Skin of body (tissue), 2 donors: ENCODE measurements around the gene PAM. TPM values are rescaled to one million over a fixed set of nuclear protein-coding genes. Genes with fewer than 3 reads are reported as not detected.
"Not testable (repeated sequence)": the region's sequence is repeated elsewhere in the genome, so short reads cannot be mapped to it uniquely, and the experiment has no call there.

Experiments
- DNase-seq: peaks from one replicate; lab custom pipeline; 2025; lab: John Stamatoyannopoulos, UW
- total RNA-seq: library from RNA; depleted of rRNA; stranded (reverse); fragments of >200 nt; gene quantifications from one replicate; pipeline ENCODE4 v1.2.3, GENCODE V29; 2014

Gene PAM
- total RNA-seq, 1 donor from 2014 or later: 77.2 TPM

- not testable (repeated sequence) for DNase-seq
Observed at GRCh38 chr5:102751903-102752376, 3.2 kb upstream of the PAM start.

- DNase-seq: no peak
Observed at GRCh38 chr5:102753889-102754766, 977 bp upstream of the PAM start.

GRCh38 chr5:102755686-102756371, 724 bp downstream of the PAM start:
- DNase-seq: peak; percentile 17

- no peak for DNase-seq
Observed at GRCh38 chr5:102758576-102758975, 3.5 kb downstream of the PAM start.

GRCh38 chr5:102759289-102759688, 4.2 kb downstream of the PAM start:
- no peak for DNase-seq

GRCh38 chr5:102759700-102760099, 4.6 kb downstream of the PAM start:
- no peak for DNase-seq

- DNase-seq: no peak
Observed at GRCh38 chr5:102760815-102761214, 5.7 kb downstream of the PAM start.

GRCh38 chr5:102762095-102762534, 7.0 kb downstream of the PAM start:
- no peak for DNase-seq

- DNase-seq: no peak
Observed at GRCh38 chr5:102762562-102763227, 7.6 kb downstream of the PAM start.

GRCh38 chr5:102763734-102764133, 8.6 kb downstream of the PAM start:
- no peak for DNase-seq

- no peak for DNase-seq
Observed at GRCh38 chr5:102764381-102765004, 9.4 kb downstream of the PAM start.

- no peak for DNase-seq
Observed at GRCh38 chr5:102765350-102765749, 10.2 kb downstream of the PAM start.

GRCh38 chr5:102766295-102767090, 11.4 kb downstream of the PAM start:
- DNase-seq: no peak

GRCh38 chr5:102767862-102768261, 12.8 kb downstream of the PAM start:
- no peak for DNase-seq

GRCh38 chr5:102770803-102771202, 15.7 kb downstream of the PAM start:
- DNase-seq: no peak

GRCh38 chr5:102771435-102771834, 16.3 kb downstream of the PAM start:
- no peak for DNase-seq

- no peak for DNase-seq
Observed at GRCh38 chr5:102772273-102772672, 17.2 kb downstream of the PAM start.

GRCh38 chr5:102773133-102773532, 18.0 kb downstream of the PAM start:
- no peak for DNase-seq

- DNase-seq: not testable (repeated sequence)
Observed at GRCh38 chr5:102775756-102776155, 20.7 kb downstream of the PAM start.

GRCh38 chr5:102777099-102777498, 22.0 kb downstream of the PAM start:
- DNase-seq: no peak

GRCh38 chr5:102778478-102778877, 23.4 kb downstream of the PAM start:
- DNase-seq: no peak
